ENCODE measurements around the gene TTC33.

GRCh38 chr5:40665635-40666298 lies 90.0 kb downstream of the TTC33 start:
- no peak for TF ChIP-seq TAF1 (IDR thresholded peaks at IDR 0.05; ENCODE audit: borderline replicate concordance, low read depth, low read length)
- TF ChIP-seq CHD2 (IDR thresholded peaks at IDR 0.05; ENCODE audit: low read length, partially characterized antibody), result no peak
- no peak for TF ChIP-seq CTCF (IDR thresholded peaks at IDR 0.05)
- no peak for TF ChIP-seq NFIC (IDR thresholded peaks at IDR 0.05; ENCODE audit: borderline replicate concordance)
- no peak for TF ChIP-seq MAX (IDR thresholded peaks at IDR 0.05; ENCODE audit: low read depth)

Measured in SK-N-SH (cell line).